Common myeloid progenitor, CD34-positive (primary cell): ENCODE measurements around the gene THRB.

Source experiments
- CTCF ChIA-PET: fragments of 350-600 bp; sonication (Branson Sonifier 250); formaldehyde crosslinking; loops from one replicate; lab custom pipeline; 2021; ENCODE audit warnings: antibody characterized with exemption; lab: Charles Lee
- POLR2A ChIA-PET: fragments of 350-600 bp; sonication (Branson Sonifier 250); formaldehyde crosslinking; loops from one replicate; lab custom pipeline; 2021; ENCODE audit warnings: antibody characterized with exemption; lab: Charles Lee
- DNase-seq, 3 donors: peaks; one replicate each; pipeline versions ENCODE4 v3.0.0 to v3.0.0-alpha.2; 2013
- H3K27ac ChIP-seq, 2 experiments: 1 replicate in 1 of 2; 2 replicates in 1 of 2; pipeline ENCODE4 v1.7.0; 2013; ENCODE audit warnings: inconsistent platforms in 2 of 2, low read length in 2 of 2, mild to moderate bottlenecking in 2 of 2, low read depth in 1 of 2, moderate library complexity in 1 of 2; ENCODE audit not compliant: severe bottlenecking in 2 of 2, insufficient read depth in 1 of 2, poor library complexity in 1 of 2
- H3K27me3 ChIP-seq, 5 experiments: replicated peaks in 2 of 5; 1 replicate in 3 of 5; 2 replicates in 2 of 5; pipeline versions ENCODE4 v1.6.1 to v1.7.0; 2013; ENCODE audit warnings: low read length in 4 of 5, mild to moderate bottlenecking in 2 of 5, moderate library complexity in 2 of 5, inconsistent platforms in 1 of 5; ENCODE audit not compliant: insufficient read depth in 5 of 5, control insufficient read depth in 4 of 5
- H3K36me3 ChIP-seq, 4 experiments: 1 replicate in 2 of 4; 2 replicates in 2 of 4; pipeline versions ENCODE4 v1.6.1 to v1.7.0; 2013; ENCODE audit warnings: low read length in 3 of 4, control low read depth in 1 of 4, mild to moderate bottlenecking in 1 of 4; ENCODE audit not compliant: control insufficient read depth in 4 of 4, insufficient read depth in 4 of 4
- H3K4me1 ChIP-seq, 4 experiments: 1 replicate in 3 of 4; 2 replicates in 1 of 4; pipeline versions ENCODE4 v1.6.1 to v1.7.1; 2013; ENCODE audit warnings: low read length in 3 of 4, mild to moderate bottlenecking in 3 of 4, control low read depth in 1 of 4, inconsistent platforms in 1 of 4, moderate library complexity in 1 of 4; ENCODE audit not compliant: control insufficient read depth in 4 of 4, insufficient read depth in 4 of 4; ENCODE audit errors: control extremely low read depth in 1 of 4
- H3K4me3 ChIP-seq, 7 experiments: 1 replicate in 4 of 7; 2 replicates in 3 of 7; pipeline versions ENCODE4 v1.5.1 to v1.7.0; 2013; ENCODE audit warnings: mild to moderate bottlenecking in 7 of 7, low read length in 6 of 7, moderate library complexity in 6 of 7, inconsistent platforms in 2 of 7, low read depth in 2 of 7, control low read depth in 1 of 7; ENCODE audit not compliant: insufficient read depth in 4 of 7, control insufficient read depth in 1 of 7; ENCODE audit errors: extremely low read depth in 1 of 7
- H3K9me3 ChIP-seq, 5 experiments: 1 replicate in 4 of 5; 2 replicates in 1 of 5; pipeline versions ENCODE4 v1.6.1 to v1.7.1; 2013; ENCODE audit warnings: low read length in 4 of 5, mild to moderate bottlenecking in 2 of 5, inconsistent platforms in 1 of 5, low read depth in 1 of 5, moderate library complexity in 1 of 5; ENCODE audit not compliant: control insufficient read depth in 4 of 5, insufficient read depth in 2 of 5; ENCODE audit errors: control extremely low read depth in 1 of 5
- WGBS: methylation state at CpG from one replicate; pipeline ENCODE4 v1.1.5; 2013; ENCODE audit not compliant: insufficient coverage; 5-methylcytosine and 5-hydroxymethylcytosine counted together

Gene THRB

DNA sequence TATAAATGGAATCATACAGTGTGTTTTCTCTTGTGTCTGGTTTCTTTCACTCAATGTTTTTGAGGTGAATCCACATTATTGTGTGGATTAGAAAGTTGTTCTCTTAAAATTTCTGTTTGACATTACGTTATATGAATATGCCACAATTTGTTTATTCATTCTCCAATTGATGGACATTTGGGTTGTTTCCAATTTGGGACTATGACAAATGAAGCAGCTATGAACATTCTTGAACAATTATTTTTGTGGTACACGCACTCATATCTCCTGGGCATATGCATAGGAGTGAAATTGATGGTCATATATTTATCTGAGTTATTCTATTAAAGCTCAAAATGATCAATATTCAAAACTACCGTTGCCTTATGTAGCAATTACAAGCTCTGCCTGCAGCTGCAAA lies 5.3 kb upstream of the THRB start:
- DNase-seq: no peak
- no peak overlapping the region for H3K27ac ChIP-seq
- no peaks in the 10 kb centered on the region for H3K36me3 ChIP-seq
- ChIA-PET POLR2A (no interaction called here), CTCF (interaction anchor here (1.1 to 1.2 kb wide), 3 partner anchors 73 to 143 kb away, joined by 3 to 4 read pairs (median 3); no protein-coding TSS in a partner anchor)
- WGBS: no CpG with 5 or more reads among the region's 3 CpGs
- no peaks in the 10 kb centered on the region for H3K9me3 ChIP-seq
- H3K4me1 ChIP-seq: peaks cover 10 to 39% (median 23%) of the 10 kb centered on the region in 4 experiments
- H3K4me3 ChIP-seq: no peak overlapping the region
- peaks cover 0 to 2% (median 0%) of the 10 kb centered on the region in 5 experiments for H3K27me3 ChIP-seq

DNA sequence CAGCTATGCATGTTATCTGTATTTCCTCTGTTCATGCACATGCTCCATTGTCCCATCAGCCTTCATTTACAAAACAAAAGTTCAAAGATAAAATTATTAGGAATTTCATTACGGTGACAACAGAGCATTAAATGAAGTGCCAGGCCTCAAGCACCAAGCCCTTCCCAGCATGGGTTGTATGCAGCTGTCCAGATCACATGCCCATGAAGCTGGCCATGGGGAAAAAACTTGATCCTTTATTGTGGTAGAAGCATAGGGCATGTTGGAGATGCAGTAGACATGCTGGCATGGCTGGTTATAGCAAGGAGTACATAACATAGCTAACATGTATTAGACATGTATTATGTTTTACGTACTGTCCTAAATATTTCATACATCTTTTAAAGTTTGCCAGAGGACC lies 4.1 kb upstream of the THRB start:
- Histone ChIP-seq H3K36me3 (no peaks in the 10 kb centered on the region), H3K27me3 (peaks cover 0 to 3% (median 0%) of the 10 kb centered on the region in 5 experiments), H3K4me1 (peaks cover 10 to 41% (median 31%) of the 10 kb centered on the region in 4 experiments), H3K9me3 (no peaks in the 10 kb centered on the region), H3K27ac (no peak overlapping the region), H3K4me3 (no peak overlapping the region)
- ChIA-PET CTCF (interaction anchor here (1.1 kb wide), 1 partner anchor 22 kb away, joined by 3 read pairs; no protein-coding TSS in a partner anchor), POLR2A (no interaction called here)
- no peak for DNase-seq
- WGBS: 100% methylated on average over 1 of the region's 2 CpGs

DNA sequence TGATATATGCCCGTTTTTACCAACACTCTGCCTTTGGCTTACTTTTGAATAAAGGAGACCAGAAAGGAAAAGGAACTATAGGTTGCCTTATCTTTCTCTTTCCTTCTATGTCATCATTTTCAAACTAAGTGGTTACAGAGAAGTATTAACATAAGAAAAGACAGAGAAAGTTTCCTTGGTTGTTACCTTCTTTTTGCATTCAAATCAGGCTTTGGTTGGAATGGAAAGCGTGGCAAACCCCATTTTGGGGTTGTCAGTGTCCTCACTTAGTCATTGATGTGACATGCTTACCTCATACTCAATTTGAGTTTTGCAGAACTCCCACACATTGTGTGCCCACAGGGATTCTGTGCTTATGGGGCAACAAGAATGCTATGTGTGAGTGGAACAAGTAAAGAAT lies 3.7 kb upstream of the THRB start:
- Histone ChIP-seq H3K27ac (no peak overlapping the region), H3K4me1 (peaks cover 13 to 41% (median 30%) of the 10 kb centered on the region in 4 experiments), H3K4me3 (no peak overlapping the region), H3K36me3 (no peaks in the 10 kb centered on the region), H3K9me3 (no peaks in the 10 kb centered on the region), H3K27me3 (peaks cover 0 to 5% (median 0%) of the 10 kb centered on the region in 5 experiments)
- CTCF ChIA-PET: interaction anchor here (0.8 to 1.1 kb wide), 2 partner anchors 23 to 140 kb away, joined by 3 read pairs; no protein-coding TSS in a partner anchor
- POLR2A ChIA-PET: no interaction called here
- no peak for DNase-seq
- 0% methylated on average over 1 of the region's 2 CpGs for WGBS

DNA sequence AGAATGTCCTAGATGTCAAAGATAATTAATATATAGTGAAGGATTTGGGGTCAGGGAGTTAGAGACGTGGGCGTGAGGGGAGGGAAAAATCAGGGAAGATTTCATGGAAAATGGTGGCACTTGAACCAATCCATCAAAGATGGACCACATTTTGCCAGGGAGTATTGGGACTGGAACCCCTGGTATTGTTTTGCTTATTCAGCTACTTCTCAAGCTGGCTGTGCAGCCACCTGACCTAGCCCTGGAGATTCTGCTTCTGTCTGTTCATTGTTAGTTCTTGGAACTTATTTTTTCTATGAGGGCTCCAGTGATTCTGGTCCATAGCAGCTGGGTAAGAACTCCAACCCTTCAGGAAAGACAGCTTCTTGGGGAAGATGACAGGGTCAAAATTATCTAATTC lies 3.3 kb upstream of the THRB start:
- WGBS: 93% methylated on average over 2 of the region's 2 CpGs
- no peak overlapping the region for H3K4me3 ChIP-seq
- H3K4me1 ChIP-seq: peaks cover 10 to 41% (median 26%) of the 10 kb centered on the region in 4 experiments
- H3K9me3 ChIP-seq: no peaks in the 10 kb centered on the region
- ChIA-PET CTCF (interaction anchor here (0.8 to 1.5 kb wide), 3 partner anchors 12 to 145 kb away, joined by 3 to 5 read pairs (median 4); no protein-coding TSS in a partner anchor), POLR2A (no interaction called here)
- no peaks in the 10 kb centered on the region for H3K36me3 ChIP-seq
- H3K27ac ChIP-seq: no peak overlapping the region
- H3K27me3 ChIP-seq: peaks cover 0 to 5% (median 0%) of the 10 kb centered on the region in 5 experiments
- no peak for DNase-seq

DNA sequence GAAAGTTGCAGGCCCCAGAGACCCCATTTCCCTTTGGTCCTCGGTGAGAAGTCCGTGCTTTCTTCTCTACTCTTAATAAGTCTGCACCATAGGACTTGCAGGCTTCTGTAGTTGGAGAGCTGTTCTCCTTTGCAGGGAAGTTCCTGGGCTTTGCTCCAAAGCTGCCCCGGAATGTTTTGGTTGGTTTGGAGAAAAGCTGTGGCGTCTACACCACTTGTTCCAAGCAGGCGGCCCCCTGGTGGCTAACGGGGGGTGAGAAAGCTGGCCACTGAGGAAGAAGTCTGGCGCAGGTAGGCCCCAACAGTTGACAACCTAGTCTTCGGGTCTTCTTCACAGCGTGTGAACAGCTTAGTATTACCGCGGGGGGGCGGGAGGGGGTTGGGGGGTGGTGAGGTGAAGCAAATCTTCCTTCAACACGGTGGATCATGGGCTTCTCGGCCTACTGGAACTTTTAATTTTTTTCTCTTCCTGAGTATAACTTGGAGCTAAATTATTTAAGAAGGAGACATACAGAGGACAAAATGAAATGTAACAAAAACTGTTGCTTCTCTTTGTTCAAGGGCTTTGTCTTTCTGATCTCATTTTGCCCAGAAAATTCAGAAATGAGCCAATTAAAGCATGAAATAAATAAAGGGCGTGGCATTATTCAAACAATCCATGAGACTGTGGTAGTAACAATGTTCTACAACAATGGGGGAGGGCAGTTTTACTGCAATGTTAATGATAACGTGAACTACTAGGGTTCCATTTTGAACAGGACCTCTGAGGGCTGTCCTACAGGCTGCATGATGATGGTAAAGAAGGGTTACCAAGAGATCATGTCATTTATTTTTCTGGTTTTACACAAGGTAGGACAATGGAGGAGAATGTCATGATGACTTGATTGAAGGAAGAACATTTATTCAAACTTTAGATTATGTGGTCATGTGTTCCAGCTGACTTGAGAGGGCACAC lies 2.2 kb upstream of the THRB start:
- peak; percentile 57 to 70 (median 69) for DNase-seq
- Histone ChIP-seq H3K27ac (peak overlapping the region in 1 of 2 experiments; percentile 78), H3K4me1 (peaks cover 4 to 31% (median 18%) of the 10 kb centered on the region in 4 experiments), H3K9me3 (no peaks in the 10 kb centered on the region), H3K36me3 (no peaks in the 10 kb centered on the region), H3K27me3 (peaks cover 0 to 5% (median 0%) of the 10 kb centered on the region in 5 experiments), H3K4me3 (peak overlapping the region in 1 of 7 experiments; percentile 94)
- ChIA-PET POLR2A (no interaction called here), CTCF (interaction anchor here (0.7 to 2.2 kb wide), 13 partner anchors 9 to 238 kb away, joined by 3 to 9 read pairs (median 4); no protein-coding TSS in a partner anchor)
- 94% methylated on average over 3 of the region's 16 CpGs for WGBS

DNA sequence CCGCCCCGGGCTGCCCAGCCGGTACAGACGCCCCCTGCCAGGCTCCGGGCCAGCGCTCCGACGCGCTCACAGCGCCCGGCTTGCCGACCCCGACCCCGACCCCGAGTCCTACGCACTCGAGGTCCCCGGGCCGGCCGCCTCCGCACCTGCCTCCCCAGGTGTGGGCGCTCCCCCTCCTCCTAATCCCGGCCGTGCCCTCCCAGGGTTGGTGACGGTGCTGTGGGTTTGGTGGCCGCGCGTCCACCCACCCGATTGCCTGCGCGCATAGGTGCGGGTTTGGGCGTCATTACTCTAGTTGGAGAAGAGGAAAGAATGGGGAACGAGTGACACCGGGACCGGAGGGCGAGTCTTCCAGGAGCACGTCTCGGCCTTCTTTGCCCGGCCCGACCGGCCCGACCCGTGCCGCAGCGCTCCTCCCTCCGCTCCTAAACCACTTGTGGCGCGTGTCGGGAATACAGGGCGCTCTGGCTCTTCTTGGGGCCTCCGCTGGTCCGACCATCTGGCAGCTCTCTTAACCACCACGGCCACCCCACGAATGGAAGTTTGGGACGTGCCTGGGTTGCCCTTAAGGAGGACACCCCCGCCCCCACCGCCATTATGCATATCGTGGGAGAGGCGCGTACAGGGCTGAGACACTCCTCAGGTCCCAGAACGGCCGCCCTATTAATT lies 810 bp upstream of the THRB start:
- CTCF ChIA-PET: interaction anchor here (0.7 to 2.2 kb wide), 9 partner anchors 10 to 236 kb away, joined by 3 to 9 read pairs (median 5); no protein-coding TSS in a partner anchor
- Histone ChIP-seq H3K9me3 (no peaks in the 10 kb centered on the region), H3K27me3 (peaks cover 0 to 5% (median 0%) of the 10 kb centered on the region in 5 experiments), H3K4me3 (peak overlapping the region; percentile 66 to 95 (median 87)), H3K36me3 (no peaks in the 10 kb centered on the region), H3K27ac (peak overlapping the region in 1 of 2 experiments; percentile 78), H3K4me1 (peaks cover 4 to 31% (median 18%) of the 10 kb centered on the region in 4 experiments)
- under 1% methylated on average over 59 of the region's 63 CpGs for WGBS
- peak; percentile 64 to 79 (median 67) for DNase-seq
- POLR2A ChIA-PET: interaction anchor here (0.8 kb wide), 1 partner anchor 129 kb away, joined by 3 read pairs; no protein-coding TSS in a partner anchor
